Activated naive CD4-positive, alpha-beta T cell treated with anti-CD3 and anti-CD28 coated beads, Interleukin-2, amount 10 ng/mL, durations not matched to agents 7 days and 5 days (primary cell): ENCODE measurements around the gene TEX2.

Experiments
- CTCF ChIA-PET: fragments of 350-600 bp; sonication (Branson Sonifier 250); formaldehyde crosslinking; loops from one replicate; lab custom pipeline; 2021; ENCODE audit warnings: antibody characterized with exemption; lab: Charles Lee
- DNase-seq: peaks from one replicate; pipeline ENCODE4 v3.0.0-alpha.2; 2020
- H3K27ac Mint-ChIP-seq: one replicate; pipeline ENCODE4 v1.8.0; 2021; ENCODE audit warnings: mild to moderate bottlenecking, moderate library complexity, mixed read lengths
- H3K27me3 Mint-ChIP-seq: one replicate; pipeline ENCODE4 v1.8.0; 2021; ENCODE audit warnings: mild to moderate bottlenecking, mixed read lengths
- H3K36me3 Mint-ChIP-seq: one replicate; pipeline ENCODE4 v1.8.0; 2021; ENCODE audit warnings: mixed read lengths
- H3K4me1 Mint-ChIP-seq: one replicate; pipeline ENCODE4 v1.8.0; 2021; ENCODE audit warnings: mixed read lengths
- H3K4me3 Mint-ChIP-seq: one replicate; pipeline ENCODE4 v1.8.0; 2021; ENCODE audit warnings: mild to moderate bottlenecking, moderate library complexity, mixed read lengths
- H3K9me3 Mint-ChIP-seq: one replicate; pipeline ENCODE4 v1.8.0; 2021; ENCODE audit warnings: mixed read lengths

TEX2 gene

DNA sequence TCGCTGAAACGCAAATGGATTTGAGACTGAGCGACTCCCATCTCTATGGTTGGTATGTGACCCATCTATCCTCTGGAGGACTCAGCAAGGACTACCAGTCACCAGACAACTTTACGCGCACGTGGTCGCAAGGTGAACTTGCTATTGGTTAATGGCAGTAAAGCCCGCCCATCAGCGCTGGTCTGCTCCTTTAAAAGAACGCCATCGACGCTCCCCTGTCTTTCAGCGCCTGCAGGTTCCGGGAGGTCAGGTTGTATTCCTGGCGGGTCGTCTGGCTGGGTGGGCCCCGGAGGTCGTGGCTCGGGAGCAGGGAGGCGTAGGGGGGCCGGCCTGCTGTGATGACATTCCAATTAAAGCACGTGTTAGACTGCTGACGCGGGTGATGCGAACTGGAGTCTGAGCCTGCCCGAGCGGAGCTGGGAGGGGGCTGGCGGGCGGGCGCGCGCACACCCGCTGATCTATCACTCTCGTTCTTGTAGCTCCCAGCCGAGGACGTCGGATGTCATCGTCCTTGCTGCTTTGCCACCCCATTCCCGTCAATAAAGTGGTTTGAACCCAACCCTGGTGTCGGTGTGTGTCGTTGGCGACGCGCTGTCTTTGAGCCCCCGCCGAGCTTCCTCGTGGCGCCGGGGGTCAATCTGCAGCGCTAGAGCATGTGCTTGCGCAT, 117.2 kb downstream of the TEX2 start:
- CTCF ChIA-PET, result interaction anchor here (0.7 to 6.0 kb wide), 8 partner anchors 12 to 239 kb away, joined by 3 to 25 read pairs (median 4); no protein-coding TSS in a partner anchor

DNA sequence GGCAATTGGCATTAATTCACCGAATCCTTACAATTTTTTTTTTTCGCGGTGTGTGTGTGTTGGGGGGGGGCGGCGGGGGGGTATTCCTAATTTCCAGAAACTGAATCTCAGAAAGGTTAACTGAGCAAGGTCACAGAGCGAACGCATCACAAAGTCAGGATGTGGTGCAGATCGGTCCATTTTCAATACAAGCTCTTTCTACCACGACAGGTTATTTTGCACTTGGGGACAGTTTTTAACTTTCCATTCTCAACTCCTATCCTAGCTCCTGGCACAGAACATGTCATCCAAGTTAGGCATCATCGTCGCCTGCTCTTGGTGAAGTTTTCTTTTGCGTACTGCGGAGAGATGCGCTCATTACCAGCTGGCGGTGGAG, 117.7 kb downstream of the TEX2 start:
- Mint-ChIP-seq H3K4me1 (peaks cover 27% of the 10 kb centered on the region), H3K36me3 (peaks cover 19% of the 10 kb centered on the region), H3K4me3 (no peak overlapping the region), H3K9me3 (no peaks in the 10 kb centered on the region), H3K27ac (no peak overlapping the region), H3K27me3 (no peaks in the 10 kb centered on the region)
- CTCF ChIA-PET, result interaction anchor here (0.7 to 6.0 kb wide), 7 partner anchors 11 to 238 kb away, joined by 3 to 25 read pairs (median 4); no protein-coding TSS in a partner anchor
- no peak for DNase-seq

More for the DNA sequence above, 117.2 kb downstream of the TEX2 start:
- H3K4me1 Mint-ChIP-seq, result peaks cover 27% of the 10 kb centered on the region
- H3K9me3 Mint-ChIP-seq, result no peaks in the 10 kb centered on the region
- no peak overlapping the region for H3K4me3 Mint-ChIP-seq
- DNase-seq, result peak; percentile 97
- no peak overlapping the region for H3K27ac Mint-ChIP-seq
- no peaks in the 10 kb centered on the region for H3K27me3 Mint-ChIP-seq
- peaks cover 22% of the 10 kb centered on the region for H3K36me3 Mint-ChIP-seq

DNA sequence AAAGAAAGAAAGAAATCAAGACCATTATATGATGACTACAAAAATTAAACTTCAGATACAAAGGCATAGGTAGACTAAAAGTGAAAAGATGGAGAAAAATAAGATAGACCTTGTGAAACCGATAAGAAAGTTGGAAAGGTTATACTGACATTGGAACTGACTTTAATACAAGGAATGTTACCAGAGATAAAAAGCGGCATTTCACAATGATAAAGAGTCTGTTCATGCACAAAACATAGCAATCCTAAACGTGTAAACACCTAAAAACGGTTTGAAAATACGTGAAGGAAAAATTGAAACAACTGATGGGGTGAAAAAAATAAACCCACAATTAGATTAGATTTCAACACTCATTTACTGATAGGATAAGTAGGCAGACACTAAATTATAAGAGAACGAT, 123.5 kb downstream of the TEX2 start:
- no peak overlapping the region for H3K4me3 Mint-ChIP-seq
- H3K4me1 Mint-ChIP-seq, result no peaks in the 10 kb centered on the region
- DNase-seq, result no peak
- H3K9me3 Mint-ChIP-seq, result no peaks in the 10 kb centered on the region
- no peak overlapping the region for H3K27ac Mint-ChIP-seq
- CTCF ChIA-PET, result interaction anchor here (0.9 to 1.2 kb wide), 3 partner anchors 109 to 189 kb away, joined by 3 to 4 read pairs (median 4); no protein-coding TSS in a partner anchor
- peaks cover 12% of the 10 kb centered on the region for H3K27me3 Mint-ChIP-seq
- no peaks in the 10 kb centered on the region for H3K36me3 Mint-ChIP-seq

DNA sequence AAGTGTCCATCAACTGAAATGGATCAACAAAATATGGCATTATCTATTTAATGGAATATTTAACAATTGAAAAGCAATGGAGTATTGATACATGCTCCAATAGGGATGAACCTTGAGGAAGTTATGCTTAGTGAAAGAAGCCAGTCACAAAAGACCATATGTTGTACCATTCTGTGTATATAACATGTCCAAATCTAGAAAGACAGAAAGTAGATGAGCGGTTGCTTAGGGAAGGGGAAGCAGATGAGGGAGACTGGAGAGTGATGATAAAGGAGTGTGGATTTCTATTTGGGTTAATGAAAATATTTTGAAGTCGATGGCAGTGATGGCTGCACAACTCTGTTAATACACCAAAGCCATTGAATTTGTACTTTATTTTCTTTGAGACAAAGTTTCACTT, 124.6 kb downstream of the TEX2 start:
- no peaks in the 10 kb centered on the region for H3K9me3 Mint-ChIP-seq
- DNase-seq, result no peak
- CTCF ChIA-PET, result interaction anchor here (0.9 to 1.6 kb wide), 3 partner anchors 110 to 187 kb away, joined by 3 to 4 read pairs (median 3); no protein-coding TSS in a partner anchor

DNA sequence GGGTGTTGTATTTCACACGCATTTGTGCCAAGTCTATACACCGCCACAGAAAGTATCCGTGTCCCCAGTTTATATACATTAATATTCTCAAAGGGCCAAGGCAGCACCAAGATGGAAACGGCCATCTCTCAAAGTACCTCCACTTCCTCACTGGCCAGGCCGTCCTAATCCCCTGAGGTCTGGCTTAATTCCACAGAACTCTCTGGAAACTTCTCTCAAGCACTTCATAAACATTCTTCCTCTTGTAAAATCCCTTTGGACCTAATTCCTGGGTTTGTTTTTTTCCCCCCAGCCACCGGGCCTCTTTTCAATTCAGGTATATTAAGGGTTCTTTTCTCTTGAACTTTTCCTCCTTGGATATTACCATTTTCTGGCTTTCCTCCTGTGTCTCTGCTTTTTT, 128.1 kb downstream of the TEX2 start:
- Mint-ChIP-seq H3K27me3 (peaks cover 12% of the 10 kb centered on the region), H3K36me3 (no peaks in the 10 kb centered on the region), H3K27ac (peak overlapping the region; percentile 45), H3K4me1 (peaks cover 22% of the 10 kb centered on the region), H3K9me3 (no peaks in the 10 kb centered on the region), H3K4me3 (no peak overlapping the region)
- DNase-seq, result no peak
- CTCF ChIA-PET, result interaction anchor here (0.6 to 7.7 kb wide), 12 partner anchors 10 to 236 kb away, joined by 3 to 417 read pairs (median 14); partner anchors contain the start of gene GH1

More for the DNA sequence above, 124.6 kb downstream of the TEX2 start:
- no peak overlapping the region for H3K27ac Mint-ChIP-seq
- H3K36me3 Mint-ChIP-seq, result no peaks in the 10 kb centered on the region
- H3K27me3 Mint-ChIP-seq, result peaks cover 12% of the 10 kb centered on the region
- no peak overlapping the region for H3K4me3 Mint-ChIP-seq
- peaks cover 3% of the 10 kb centered on the region for H3K4me1 Mint-ChIP-seq

DNA sequence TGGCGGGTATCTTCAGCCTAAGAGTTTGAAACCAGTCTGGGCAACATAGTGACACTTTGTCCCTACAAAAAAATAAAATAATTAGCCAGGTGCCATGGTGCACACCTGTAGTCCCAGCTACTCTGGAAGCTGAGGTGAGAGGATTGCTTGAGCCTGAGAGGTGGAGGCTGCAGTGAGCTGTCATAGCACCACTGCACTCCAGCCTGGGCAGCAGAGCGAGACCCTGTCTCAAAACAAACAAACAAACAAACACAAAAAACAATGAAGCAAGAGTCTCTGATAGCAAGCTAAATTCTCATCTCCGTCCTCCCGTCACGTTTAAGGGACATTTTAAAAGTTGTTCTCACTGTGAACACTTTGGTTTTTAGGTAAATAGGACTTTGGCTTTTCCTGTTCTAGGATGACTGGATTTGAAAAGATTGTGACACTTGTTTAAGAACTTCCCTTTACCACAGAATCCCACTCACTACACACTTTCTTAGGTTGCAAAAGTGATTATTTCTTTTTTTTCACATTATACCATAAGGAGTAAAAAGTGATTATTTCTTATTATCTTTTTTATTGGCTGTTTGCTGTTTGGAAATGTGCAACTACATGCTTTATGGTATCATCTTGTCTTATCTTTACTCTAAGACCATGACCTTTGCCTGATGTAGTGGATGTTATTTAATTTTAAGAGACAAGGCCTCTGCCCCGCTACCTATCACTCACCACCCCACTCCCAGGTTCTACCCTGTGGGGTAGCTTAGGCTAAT, 128.7 kb downstream of the TEX2 start:
- no peak for DNase-seq
- CTCF ChIA-PET, result interaction anchor here (0.6 to 7.7 kb wide), 50 partner anchors 11 to 276 kb away, joined by 3 to 417 read pairs (median 5); partner anchors contain the start of genes CSHL1, GH1 and PRR29
- Mint-ChIP-seq H3K9me3 (no peaks in the 10 kb centered on the region), H3K27me3 (peaks cover 12% of the 10 kb centered on the region), H3K36me3 (no peaks in the 10 kb centered on the region), H3K4me3 (no peak overlapping the region), H3K27ac (no peak overlapping the region), H3K4me1 (peaks cover 22% of the 10 kb centered on the region)

DNA sequence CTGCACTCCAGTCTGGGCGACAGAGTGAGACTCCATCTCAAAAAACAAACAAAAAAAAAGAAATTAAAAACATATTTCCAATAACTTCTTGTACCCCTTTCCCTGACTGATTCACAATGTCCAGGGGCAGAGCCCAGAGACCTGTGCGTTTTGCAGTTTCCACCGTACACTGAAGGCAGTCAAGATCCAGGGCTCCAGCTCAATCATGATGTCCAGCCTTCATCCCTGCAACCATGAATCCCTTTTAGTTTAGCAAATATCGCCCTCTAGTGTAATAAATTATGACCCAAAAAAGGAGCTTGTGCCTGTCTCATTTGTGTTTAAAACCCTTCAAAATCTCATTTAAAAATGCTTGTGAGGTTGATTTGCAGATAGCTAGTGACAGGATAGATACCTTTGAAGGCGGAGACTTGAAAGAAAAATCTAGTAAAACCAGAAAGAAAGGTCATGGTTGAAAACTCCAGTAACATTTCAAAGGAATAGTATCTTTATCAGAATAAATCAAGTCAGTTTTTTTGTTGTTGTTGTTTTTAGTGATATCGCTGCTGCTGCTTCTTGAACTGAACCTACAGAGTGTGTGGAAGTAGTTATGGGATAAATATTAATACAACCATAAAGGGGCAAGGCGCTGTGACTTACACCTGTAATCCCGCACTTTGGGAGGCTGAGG, 129.4 kb downstream of the TEX2 start:
- Mint-ChIP-seq H3K27ac (no peak overlapping the region), H3K36me3 (peaks cover 4% of the 10 kb centered on the region), H3K9me3 (no peaks in the 10 kb centered on the region), H3K4me3 (no peak overlapping the region), H3K27me3 (peaks cover 12% of the 10 kb centered on the region), H3K4me1 (peaks cover 27% of the 10 kb centered on the region)
- CTCF ChIA-PET, result interaction anchor here (0.6 to 7.7 kb wide), 54 partner anchors 11 to 275 kb away, joined by 3 to 417 read pairs (median 4); partner anchors contain the start of genes CSHL1, GH1, ICAM2 and PRR29
- DNase-seq, result peak; percentile 39

DNA sequence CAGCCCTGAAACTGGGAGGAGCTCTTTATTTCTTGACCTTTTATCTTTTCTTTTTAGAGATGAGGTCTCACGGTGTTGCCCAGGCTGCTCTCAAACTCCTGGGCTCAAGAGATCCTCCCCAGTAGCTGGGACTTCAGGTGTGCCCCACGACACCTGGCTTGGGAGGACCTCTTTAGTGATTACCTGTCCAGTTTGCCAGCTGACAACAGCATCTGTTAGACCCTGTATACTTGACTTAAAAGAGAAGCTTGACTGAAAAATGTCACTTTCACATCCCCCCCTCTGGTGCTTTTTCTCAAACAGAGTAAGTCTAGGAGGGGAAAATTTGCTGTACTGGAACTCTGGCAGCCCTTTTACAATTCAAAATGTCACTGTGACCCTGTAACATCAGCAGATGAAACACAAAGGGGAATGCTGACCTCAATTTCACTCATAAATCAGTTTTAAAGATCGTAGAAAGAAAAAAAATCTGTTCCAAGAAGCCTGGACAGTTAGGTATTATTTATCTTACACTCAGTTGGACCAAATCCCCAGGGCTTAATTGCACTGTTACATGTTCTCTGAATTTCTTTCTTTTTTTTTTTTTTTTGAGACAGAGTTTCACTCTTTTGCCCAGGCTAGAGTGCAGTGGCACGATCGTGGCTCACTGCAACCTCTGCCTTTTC, 131.3 kb downstream of the TEX2 start:
- Mint-ChIP-seq H3K27ac (peak overlapping the region; percentile 49), H3K9me3 (no peaks in the 10 kb centered on the region), H3K27me3 (peaks cover 7% of the 10 kb centered on the region), H3K36me3 (peaks cover 11% of the 10 kb centered on the region), H3K4me1 (peaks cover 39% of the 10 kb centered on the region), H3K4me3 (no peak overlapping the region)
- no peak for DNase-seq
- CTCF ChIA-PET, result interaction anchor here (1.2 to 7.7 kb wide), 6 partner anchors 67 to 218 kb away, joined by 3 to 417 read pairs (median 19); no protein-coding TSS in a partner anchor

DNA sequence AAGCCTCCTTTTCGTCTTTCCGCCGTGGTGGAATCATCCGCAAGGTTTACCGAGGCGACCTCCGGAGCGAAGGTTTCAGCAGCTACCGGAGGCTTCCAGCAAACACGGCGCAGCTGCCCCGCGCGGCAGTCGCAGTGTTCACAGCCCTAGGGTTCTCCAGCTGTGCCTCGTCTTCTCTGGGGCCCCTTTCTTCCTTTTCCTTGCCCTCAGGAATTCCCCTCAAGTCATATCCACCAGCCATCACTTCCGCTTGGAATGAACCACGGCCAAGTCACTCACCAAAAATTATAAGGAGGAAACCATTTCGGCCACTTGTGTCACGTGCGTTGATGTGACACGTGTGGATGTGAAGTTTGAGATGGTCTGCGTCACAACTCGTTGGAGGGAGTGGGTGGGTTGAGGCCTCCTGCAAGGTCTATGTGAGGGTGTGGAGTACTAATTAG, 132.5 kb downstream of the TEX2 start:
- peaks cover 16% of the 10 kb centered on the region for H3K36me3 Mint-ChIP-seq
- H3K4me1 Mint-ChIP-seq, result peaks cover 51% of the 10 kb centered on the region

DNA sequence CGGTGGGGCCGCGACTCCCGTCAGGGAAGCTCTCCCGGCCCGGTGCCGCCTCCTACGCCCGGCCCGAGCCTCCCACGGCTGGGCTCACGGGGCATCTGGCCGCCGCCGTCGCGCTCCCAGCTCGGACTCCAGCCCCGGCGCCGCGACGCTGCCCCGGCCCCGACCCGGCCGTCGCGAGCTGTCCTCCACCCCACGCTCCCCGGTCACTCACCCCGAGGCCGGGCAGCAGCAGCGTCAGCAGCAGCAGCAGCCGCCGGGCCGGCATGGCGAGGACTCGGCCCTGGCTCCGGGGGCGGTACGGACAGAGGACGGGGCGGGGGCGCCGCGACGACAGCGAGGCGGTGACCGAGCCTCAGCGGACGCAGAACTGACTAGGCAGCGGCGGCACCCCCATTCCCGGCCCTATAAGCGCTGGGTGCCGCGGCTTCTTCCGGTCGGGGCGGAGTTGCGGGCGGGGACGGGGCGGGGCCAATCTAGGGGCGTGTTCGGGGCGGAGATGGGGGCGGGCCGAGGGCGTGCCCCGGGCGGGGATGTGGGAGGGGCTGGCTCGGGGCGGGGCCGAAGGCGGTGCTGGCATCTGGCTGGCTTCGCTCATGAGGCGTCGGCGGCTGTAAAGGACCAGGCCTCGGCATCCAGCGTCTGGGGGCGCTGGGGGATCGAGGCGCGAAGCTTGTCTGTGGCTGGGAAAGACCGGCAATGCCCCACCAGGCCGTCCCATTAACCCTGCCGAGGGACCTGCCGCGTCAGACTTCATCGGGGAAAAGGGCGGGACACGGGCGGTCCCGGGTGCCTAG, 133.1 kb downstream of the TEX2 start, which contains the start of gene ERN1:
TSS of gene ERN1 (minus strand) at position 380 of the 794 bp plus-strand sequence. CDS start at position 265, 115 bp downstream.
- CTCF ChIA-PET, result interaction anchor here (0.7 to 7.7 kb wide), 4 partner anchors 65 to 141 kb away, joined by 3 to 417 read pairs (median 108); no protein-coding TSS in a partner anchor
- Mint-ChIP-seq H3K27me3 (peaks cover 1% of the 10 kb centered on the region), H3K9me3 (no peaks in the 10 kb centered on the region), H3K4me3 (peak within 1 kb of the TSS; percentile 97), H3K27ac (peak within 1 kb of the TSS; percentile 89), H3K4me1 (peaks cover 56% of the 10 kb centered on the region), H3K36me3 (peaks cover 16% of the 10 kb centered on the region)
- peak; percentile 93 for DNase-seq

More for the DNA sequence above, 132.5 kb downstream of the TEX2 start:
- CTCF ChIA-PET, result interaction anchor here (0.9 to 7.7 kb wide), 5 partner anchors 66 to 217 kb away, joined by 3 to 417 read pairs (median 8); no protein-coding TSS in a partner anchor
- no peak for DNase-seq
- Mint-ChIP-seq H3K27ac (peak overlapping the region; percentile 88), H3K27me3 (peaks cover 7% of the 10 kb centered on the region), H3K9me3 (no peaks in the 10 kb centered on the region), H3K4me3 (peak overlapping the region; percentile 76)

DNA sequence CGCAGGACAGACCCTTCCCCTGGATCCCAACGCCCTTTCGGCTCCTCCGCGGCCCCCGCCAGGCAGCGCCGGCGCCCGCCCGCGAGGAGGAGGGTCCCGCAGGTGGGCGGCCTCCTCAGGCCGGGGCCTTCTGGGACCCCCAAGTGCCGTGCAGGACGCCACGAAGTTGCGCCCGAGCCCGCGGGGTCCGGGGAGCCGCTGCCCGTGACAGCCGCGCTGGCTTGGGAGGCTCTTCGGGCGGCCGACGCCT, 133.6 kb downstream of the TEX2 start:
- Mint-ChIP-seq H3K27me3 (no peaks in the 10 kb centered on the region), H3K36me3 (peaks cover 21% of the 10 kb centered on the region), H3K27ac (peak overlapping the region; percentile 89), H3K9me3 (no peaks in the 10 kb centered on the region), H3K4me1 (peaks cover 61% of the 10 kb centered on the region), H3K4me3 (peak overlapping the region; percentile 97)
- DNase-seq, result no peak
- CTCF ChIA-PET, result interaction anchor here (0.6 to 7.7 kb wide), 4 partner anchors 15 to 101 kb away, joined by 3 to 417 read pairs (median 108); no protein-coding TSS in a partner anchor

DNA sequence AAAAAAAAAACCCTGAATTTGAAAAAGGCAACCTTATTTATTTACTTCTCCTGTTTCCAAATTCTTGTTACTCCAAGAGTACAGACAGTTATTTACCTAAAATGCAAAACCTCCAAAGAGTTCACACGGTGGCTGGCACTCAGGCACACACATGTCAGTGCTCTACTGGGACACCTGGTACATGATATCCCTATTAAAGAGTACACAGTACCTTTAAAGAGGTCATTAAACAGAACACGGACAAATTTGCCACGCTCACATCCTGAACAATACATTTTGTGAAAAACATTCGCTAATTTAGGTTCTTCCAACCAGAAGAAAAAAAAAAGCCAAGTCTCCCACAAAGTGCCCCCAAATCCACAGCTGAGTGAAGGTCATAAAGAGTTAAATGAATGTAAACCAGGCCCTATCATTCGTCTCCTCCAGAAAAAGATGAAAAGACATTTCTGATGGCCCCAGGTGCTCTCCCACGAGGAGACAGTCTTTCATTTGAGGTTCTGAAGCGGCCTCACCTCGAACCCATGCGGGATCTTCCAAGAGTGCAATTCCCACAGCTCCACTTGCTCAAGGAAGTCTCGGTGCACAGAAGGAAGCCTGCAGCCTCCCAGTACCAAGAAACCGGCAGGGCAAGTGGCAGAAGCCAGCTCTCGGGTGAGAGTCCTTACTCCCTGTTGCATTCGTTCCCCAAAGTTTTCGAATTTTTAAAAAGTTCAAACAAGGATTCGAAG, 134.1 kb downstream of the TEX2 start:
- Mint-ChIP-seq H3K4me3 (peak overlapping the region; percentile 97), H3K27ac (peak overlapping the region; percentile 89), H3K9me3 (no peaks in the 10 kb centered on the region), H3K36me3 (peaks cover 25% of the 10 kb centered on the region), H3K4me1 (peaks cover 63% of the 10 kb centered on the region), H3K27me3 (no peaks in the 10 kb centered on the region)
- CTCF ChIA-PET, result interaction anchor here (0.6 to 7.7 kb wide), 4 partner anchors 15 to 100 kb away, joined by 3 to 417 read pairs (median 108); no protein-coding TSS in a partner anchor
- DNase-seq, result peak; percentile 28
